Measurements from ENCODE around the gene TRIM68.

Gene TRIM68

GRCh38 chr11:4606231-4607015 is 1.6 kb downstream of the TRIM68 start:
- FAIRE-seq = no peak

GRCh38 chr11:4605057-4605456 is 3.0 kb downstream of the TRIM68 start:
- FAIRE-seq = no peak

- no peak for FAIRE-seq
Observed at GRCh38 chr11:4593739-4594138, 14.3 kb downstream of the TRIM68 start, which contains the start of gene OR52I1. Gene OR52I1 (plus strand): TSS chr11:4594039. CDS start chr11:4594039, 0 bp downstream.

GRCh38 chr11:4589017-4589416 is 19.0 kb downstream of the TRIM68 start:
- FAIRE-seq = no peak

- no peak for FAIRE-seq
Observed at GRCh38 chr11:4581443-4581842, 26.6 kb downstream of the TRIM68 start, which contains the start of gene OR52I2. Gene OR52I2 (plus strand): TSS chr11:4581743.

GRCh38 chr11:4580124-4580523 is 27.9 kb downstream of the TRIM68 start:
- FAIRE-seq = no peak

GRCh38 chr11:4578624-4579023 is 29.4 kb downstream of the TRIM68 start:
- no peak for FAIRE-seq

- no peak for FAIRE-seq
Observed at GRCh38 chr11:4577761-4578160, 30.3 kb downstream of the TRIM68 start.

- FAIRE-seq = no peak
Observed at GRCh38 chr11:4576880-4577279, 31.2 kb downstream of the TRIM68 start.

- no peak for FAIRE-seq
Observed at GRCh38 chr11:4569075-4569474, 39.0 kb downstream of the TRIM68 start.

- FAIRE-seq = no peak
Observed at GRCh38 chr11:4565371-4565770, 42.7 kb downstream of the TRIM68 start.

GRCh38 chr11:4560467-4560866 is 47.6 kb downstream of the TRIM68 start:
- no peak for FAIRE-seq

GRCh38 chr11:4559527-4560440 is 48.2 kb downstream of the TRIM68 start:
- no peak for FAIRE-seq

- no peak for FAIRE-seq
Observed at GRCh38 chr11:4551346-4551979, 56.6 kb downstream of the TRIM68 start.

Data from TTC549 (cell line).